ENCODE measurements around the gene RPA1. TPM values are rescaled to one million over a fixed set of nuclear protein-coding genes. Genes with fewer than 3 reads are reported as not detected.

The RPA1 gene
- total RNA-seq, 1 experiment from 2014 or later = 211 TPM

- TF ChIP-seq EZH2 (IDR thresholded peaks at IDR 0.05; ENCODE audit: borderline replicate concordance, low read depth, low read length, poor library complexity, severe bottlenecking) = no peak
- TF ChIP-seq CTCF (conservative IDR thresholded peaks at IDR 0.05; ENCODE audit: low read depth, low read length) = no peak
- Histone ChIP-seq H3K4me3 (ENCODE audit: low read depth, low read length, poor library complexity, severe bottlenecking) (no peak overlapping the region), H3K27ac (ENCODE audit: low read depth, low read length, poor library complexity, severe bottlenecking) (no peak overlapping the region), H3K9me3 (ENCODE audit: low read depth, low read length, poor library complexity, severe bottlenecking) (no peaks in the 10 kb centered on the region), H3K27me3 (replicated peaks; ENCODE audit: insufficient read depth, low read depth, low read length, poor library complexity) (no peaks in the 10 kb centered on the region), H3K4me1 (ENCODE audit: insufficient read depth, low read length, poor library complexity, severe bottlenecking) (no peaks in the 10 kb centered on the region), H3K36me3 (ENCODE audit: insufficient read depth, low read length, poor library complexity, severe bottlenecking) (peaks cover 14% of the 10 kb centered on the region)
- intact Hi-C loops (cut with micrococcal nuclease; ENCODE audit: unreplicated experiment) = no loop called here
- ChIA-PET POLR2A (ENCODE audit: low non-redundant PET) (no interaction called here), CTCF (no interaction called here)
- TSS peak; percentile 57 for BruUV-seq (replicated peaks)
- no peak for DNase-seq (ENCODE audit: low spot score)
These were observed 29.6 kb upstream of the RPA1 start for GRCh38 chr17:1800240-1800639.

GRCh38 chr17:1800712-1801111, 29.1 kb upstream of the RPA1 start:
- no peak overlapping the region for H3K4me3 ChIP-seq (ENCODE audit: low read depth, low read length, poor library complexity, severe bottlenecking)
- no peaks in the 10 kb centered on the region for H3K27me3 ChIP-seq (replicated peaks; ENCODE audit: insufficient read depth, low read depth, low read length, poor library complexity)
- no peak for DNase-seq (ENCODE audit: low spot score)
- H3K27ac ChIP-seq (ENCODE audit: low read depth, low read length, poor library complexity, severe bottlenecking) = no peak overlapping the region
- peaks cover 14% of the 10 kb centered on the region for H3K36me3 ChIP-seq (ENCODE audit: insufficient read depth, low read length, poor library complexity, severe bottlenecking)
- no TSS peak for BruUV-seq (replicated peaks)
- H3K4me1 ChIP-seq (ENCODE audit: insufficient read depth, low read length, poor library complexity, severe bottlenecking) = no peaks in the 10 kb centered on the region
- TF ChIP-seq EZH2 (IDR thresholded peaks at IDR 0.05; ENCODE audit: borderline replicate concordance, low read depth, low read length, poor library complexity, severe bottlenecking) (no peak), CTCF (conservative IDR thresholded peaks at IDR 0.05; ENCODE audit: low read depth, low read length) (no peak)
- ChIA-PET CTCF (no interaction called here), POLR2A (ENCODE audit: low non-redundant PET) (no interaction called here)
- intact Hi-C loops (cut with micrococcal nuclease; ENCODE audit: unreplicated experiment) = no loop called here
- no peaks in the 10 kb centered on the region for H3K9me3 ChIP-seq (ENCODE audit: low read depth, low read length, poor library complexity, severe bottlenecking)

- DNase-seq (ENCODE audit: low spot score) = no peak
- CTCF ChIA-PET = no interaction called here
- no peaks in the 10 kb centered on the region for H3K9me3 ChIP-seq (ENCODE audit: low read depth, low read length, poor library complexity, severe bottlenecking)
- TF ChIP-seq CTCF (conservative IDR thresholded peaks at IDR 0.05; ENCODE audit: low read depth, low read length) (no peak), EZH2 (IDR thresholded peaks at IDR 0.05; ENCODE audit: borderline replicate concordance, low read depth, low read length, poor library complexity, severe bottlenecking) (no peak)
- H3K36me3 ChIP-seq (ENCODE audit: insufficient read depth, low read length, poor library complexity, severe bottlenecking) = peaks cover 18% of the 10 kb centered on the region
- POLR2A ChIA-PET (ENCODE audit: low non-redundant PET) = no interaction called here
- H3K27ac ChIP-seq (ENCODE audit: low read depth, low read length, poor library complexity, severe bottlenecking) = no peak overlapping the region
- intact Hi-C loops (cut with micrococcal nuclease; ENCODE audit: unreplicated experiment) = no loop called here
- no peaks in the 10 kb centered on the region for H3K4me1 ChIP-seq (ENCODE audit: insufficient read depth, low read length, poor library complexity, severe bottlenecking)
- H3K27me3 ChIP-seq (replicated peaks; ENCODE audit: insufficient read depth, low read depth, low read length, poor library complexity) = no peaks in the 10 kb centered on the region
- no TSS peak for BruUV-seq (replicated peaks)
- no peak overlapping the region for H3K4me3 ChIP-seq (ENCODE audit: low read depth, low read length, poor library complexity, severe bottlenecking)
These were observed 27.4 kb upstream of the RPA1 start for GRCh38 chr17:1802429-1802828.
